Natural killer cell (primary cell): Measurements from ENCODE around the gene EFHC2. TPM values are rescaled to one million over a fixed set of nuclear protein-coding genes. Genes with fewer than 3 reads are reported as not detected.

Source experiments
- ATAC-seq, 3 donors: fragments of 150-1000 bp in 2 of 3; fragments of 200-7000 bp in 1 of 3; cut with Tn5 transposase; 1 replicate in 1 of 3; 2 replicates in 2 of 3; pipeline ENCODE4 v1.10.0; 2021; ENCODE audit warnings: mild to moderate bottlenecking in 2 of 3, moderate library complexity in 2 of 3
- DNase-seq, 2 donors: peaks; one replicate each; pipeline versions ENCODE4 v3.0.0 to v3.0.0-alpha.2; 2013 to 2021; ENCODE audit warnings: mixed read lengths in 1 of 2
- H3K27ac ChIP-seq: one replicate; pipeline ENCODE4 v1.5.1; 2013; ENCODE audit warnings: mild to moderate bottlenecking, low read length
- H3K27me3 ChIP-seq: one replicate; pipeline ENCODE4 v1.6.1; 2013; ENCODE audit warnings: low read length; ENCODE audit not compliant: control insufficient read depth, insufficient read depth
- H3K36me3 ChIP-seq: one replicate; pipeline ENCODE4 v1.6.1; 2013; ENCODE audit warnings: low read length; ENCODE audit not compliant: control insufficient read depth, insufficient read depth
- H3K4me1 ChIP-seq: one replicate; pipeline ENCODE4 v1.6.1; 2013; ENCODE audit warnings: low read length; ENCODE audit not compliant: control insufficient read depth, insufficient read depth
- H3K4me3 ChIP-seq: one replicate; pipeline ENCODE4 v1.5.1; 2013; ENCODE audit warnings: low read length
- H3K9me3 ChIP-seq: one replicate; pipeline ENCODE4 v1.6.1; 2013; ENCODE audit warnings: low read length; ENCODE audit not compliant: control insufficient read depth, insufficient read depth
- H3K27ac Mint-ChIP-seq, 2 donors: one replicate each; pipeline ENCODE4 v1.8.0; 2022; ENCODE audit warnings: mild to moderate bottlenecking in 2 of 2, mixed read lengths in 2 of 2, moderate library complexity in 1 of 2
- H3K27me3 Mint-ChIP-seq, 2 donors: one replicate each; pipeline ENCODE4 v1.8.0; 2022; ENCODE audit warnings: low read depth in 2 of 2, mixed read lengths in 2 of 2
- H3K36me3 Mint-ChIP-seq: one replicate; pipeline ENCODE4 v1.8.0; 2022; ENCODE audit warnings: mixed read lengths
- H3K4me1 Mint-ChIP-seq, 2 donors: one replicate each; pipeline ENCODE4 v1.8.0; 2022; ENCODE audit warnings: mixed read lengths in 2 of 2
- H3K4me3 Mint-ChIP-seq: one replicate; pipeline ENCODE4 v1.8.0; 2022; ENCODE audit warnings: mild to moderate bottlenecking, moderate library complexity, mixed read lengths
- H3K9me3 Mint-ChIP-seq, 2 donors: one replicate each; pipeline ENCODE4 v1.8.0; 2022; ENCODE audit warnings: mixed read lengths in 2 of 2
- WGBS: methylation state at CpG from one replicate; pipeline ENCODE4 v1.1.7; 2013; ENCODE audit warnings: missing lambda C conversion rate; ENCODE audit not compliant: insufficient coverage; 5-methylcytosine and 5-hydroxymethylcytosine counted together
- intact Hi-C: fragments of 100-400 bp; cut with micrococcal nuclease; formaldehyde crosslinking; loops from one replicate; pipeline ENCODE4 v1.14.2; 2022
- total RNA-seq, 4 donors: library from RNA; stranded (reverse); fragments of 120-200 nt in 1 of 4; gene quantifications; one replicate each; pipeline versions ENCODE4 v1.2.3 to v1.2.4, GENCODE V29; 2013 to 2022
- TF ChIP-seq, protein P1 (sequence below): fragments of 200-600 bp; IDR thresholded peaks from one replicate; pipeline ENCODE4 v1.8.0; 2022; ENCODE audit warnings: antibody characterized with exemption

EFHC2 gene
- total RNA-seq, 3 donors from 2014 or later (not counting 1 experiment from before 2014, with no cell fraction given), result 5.7 to 9.1 (median 8.9) TPM

DNA sequence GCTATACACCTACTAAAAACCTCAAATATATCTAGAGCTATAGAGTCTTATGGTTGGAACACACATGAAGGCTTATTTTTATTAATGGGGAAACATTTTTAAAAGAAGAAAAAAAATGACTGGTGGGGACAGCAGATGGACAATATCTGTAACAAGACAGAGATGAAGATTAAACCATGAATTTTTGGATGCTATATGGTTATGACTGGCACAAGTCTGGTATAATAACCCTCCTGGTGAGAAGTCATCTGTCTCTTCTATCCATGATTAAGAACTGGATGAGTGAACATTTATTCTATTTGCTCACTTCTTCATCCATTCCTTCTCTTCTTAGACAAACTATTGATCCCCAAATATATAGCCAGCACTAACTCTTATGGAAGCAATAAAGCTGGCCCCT lies 104.4 kb downstream of the EFHC2 start:
- Histone ChIP-seq H3K4me1 (no peaks in the 10 kb centered on the region), H3K9me3 (no peaks in the 10 kb centered on the region), H3K36me3 (no peaks in the 10 kb centered on the region), H3K4me3 (no peak overlapping the region), H3K27me3 (no peaks in the 10 kb centered on the region), H3K27ac (no peak overlapping the region)
- ATAC-seq, result no peak
- Mint-ChIP-seq H3K9me3 (no peaks in the 10 kb centered on the region), H3K27ac (no peak overlapping the region), H3K27me3 (peaks cover 0 to 22% of the 10 kb centered on the region in 2 donors), H3K36me3 (no peaks in the 10 kb centered on the region), H3K4me1 (peaks cover 7% of the 10 kb centered on the region in 2 donors), H3K4me3 (no peak overlapping the region)
- intact Hi-C loops, result no loop called here
- TF ChIP-seq, protein P1, sequence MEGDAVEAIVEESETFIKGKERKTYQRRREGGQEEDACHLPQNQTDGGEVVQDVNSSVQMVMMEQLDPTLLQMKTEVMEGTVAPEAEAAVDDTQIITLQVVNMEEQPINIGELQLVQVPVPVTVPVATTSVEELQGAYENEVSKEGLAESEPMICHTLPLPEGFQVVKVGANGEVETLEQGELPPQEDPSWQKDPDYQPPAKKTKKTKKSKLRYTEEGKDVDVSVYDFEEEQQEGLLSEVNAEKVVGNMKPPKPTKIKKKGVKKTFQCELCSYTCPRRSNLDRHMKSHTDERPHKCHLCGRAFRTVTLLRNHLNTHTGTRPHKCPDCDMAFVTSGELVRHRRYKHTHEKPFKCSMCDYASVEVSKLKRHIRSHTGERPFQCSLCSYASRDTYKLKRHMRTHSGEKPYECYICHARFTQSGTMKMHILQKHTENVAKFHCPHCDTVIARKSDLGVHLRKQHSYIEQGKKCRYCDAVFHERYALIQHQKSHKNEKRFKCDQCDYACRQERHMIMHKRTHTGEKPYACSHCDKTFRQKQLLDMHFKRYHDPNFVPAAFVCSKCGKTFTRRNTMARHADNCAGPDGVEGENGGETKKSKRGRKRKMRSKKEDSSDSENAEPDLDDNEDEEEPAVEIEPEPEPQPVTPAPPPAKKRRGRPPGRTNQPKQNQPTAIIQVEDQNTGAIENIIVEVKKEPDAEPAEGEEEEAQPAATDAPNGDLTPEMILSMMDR, result no peak
- DNase-seq, result no peak

DNA sequence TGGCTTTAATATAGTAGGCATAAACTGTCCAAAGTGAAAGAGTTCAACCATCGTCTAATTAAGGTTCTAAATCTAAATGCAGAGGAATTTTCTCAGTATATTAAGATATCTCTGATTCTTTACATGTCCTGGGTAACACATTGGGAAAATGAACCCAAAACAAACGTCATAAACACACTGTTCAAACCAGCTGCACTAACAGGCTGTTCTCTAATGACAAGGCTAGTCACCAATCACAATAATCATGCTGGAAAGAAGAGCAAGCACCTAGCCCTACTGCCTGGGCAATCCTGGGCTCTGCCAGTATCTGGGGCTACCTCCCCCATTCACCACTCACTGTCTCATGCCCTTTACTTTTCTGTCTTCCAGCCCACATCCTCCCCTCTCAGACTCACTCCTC lies 107.9 kb downstream of the EFHC2 start:
- H3K4me1 ChIP-seq, result no peaks in the 10 kb centered on the region
- ATAC-seq (no peak), DNase-seq (no peak)
- no peaks in the 10 kb centered on the region for H3K36me3 ChIP-seq
- Mint-ChIP-seq H3K4me1 (no peaks in the 10 kb centered on the region), H3K27me3 (peaks cover 0 to 18% of the 10 kb centered on the region in 2 donors), H3K36me3 (no peaks in the 10 kb centered on the region), H3K4me3 (no peak overlapping the region), H3K27ac (no peak overlapping the region), H3K9me3 (no peaks in the 10 kb centered on the region)
- no peak overlapping the region for H3K27ac ChIP-seq
- intact Hi-C loops, result no loop called here
- no peaks in the 10 kb centered on the region for H3K9me3 ChIP-seq
- H3K27me3 ChIP-seq, result no peaks in the 10 kb centered on the region
- no peak overlapping the region for H3K4me3 ChIP-seq
- 67% methylated on average over 1 of the region's 2 CpGs for WGBS
- TF ChIP-seq, protein P1, result no peak

DNA sequence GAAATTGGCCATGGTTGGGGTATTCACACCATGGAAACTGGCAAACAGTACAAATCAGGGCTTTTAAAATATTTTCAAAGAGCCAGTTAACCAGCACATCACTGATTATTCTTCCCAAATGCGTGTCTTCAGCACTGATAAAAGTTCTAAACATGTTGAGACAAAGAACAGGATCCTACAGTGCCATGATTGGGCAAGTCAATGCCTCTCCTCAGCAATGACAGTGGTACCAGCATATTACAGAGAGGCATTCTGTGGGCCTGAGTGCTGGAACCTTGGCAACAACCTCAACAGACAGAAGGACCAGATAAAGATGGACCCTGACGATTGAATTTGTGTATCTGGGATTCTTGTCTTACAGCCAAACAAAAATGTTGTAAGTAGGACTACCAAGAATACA lies 108.9 kb downstream of the EFHC2 start:
- Mint-ChIP-seq H3K27ac (no peak overlapping the region), H3K4me1 (no peaks in the 10 kb centered on the region), H3K27me3 (peaks cover 0 to 18% of the 10 kb centered on the region in 2 donors), H3K9me3 (no peaks in the 10 kb centered on the region), H3K36me3 (no peaks in the 10 kb centered on the region), H3K4me3 (no peak overlapping the region)
- Histone ChIP-seq H3K36me3 (no peaks in the 10 kb centered on the region), H3K27me3 (no peaks in the 10 kb centered on the region), H3K9me3 (no peaks in the 10 kb centered on the region), H3K4me1 (no peaks in the 10 kb centered on the region), H3K4me3 (no peak overlapping the region), H3K27ac (no peak overlapping the region)
- ATAC-seq (no peak), DNase-seq (no peak)
- WGBS, result 94% methylated on average over 2 of the region's 2 CpGs
- intact Hi-C loops, result no loop called here
- TF ChIP-seq, protein P1, result no peak

DNA sequence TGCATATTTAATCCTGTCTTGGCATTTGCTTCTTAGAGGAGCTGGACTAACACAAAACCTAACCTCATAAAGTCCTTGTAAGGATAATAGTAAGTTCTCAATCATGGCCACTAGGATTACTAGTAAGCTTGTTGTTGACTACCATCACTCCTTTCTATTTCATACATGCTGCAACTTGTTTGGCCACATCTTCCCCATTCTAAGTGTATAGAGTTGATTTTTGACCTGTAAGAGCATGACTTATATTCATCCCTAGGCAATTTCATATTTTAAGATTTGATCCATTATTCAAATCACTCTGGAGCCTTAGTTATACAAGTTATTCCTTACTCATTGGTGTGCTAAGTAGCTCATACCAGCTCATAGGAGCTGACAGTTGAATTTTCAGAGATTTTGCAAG lies 109.4 kb downstream of the EFHC2 start:
- Mint-ChIP-seq H3K36me3 (no peaks in the 10 kb centered on the region), H3K27me3 (peaks cover 0 to 21% of the 10 kb centered on the region in 2 donors), H3K27ac (no peak overlapping the region), H3K4me1 (no peaks in the 10 kb centered on the region), H3K9me3 (no peaks in the 10 kb centered on the region), H3K4me3 (no peak overlapping the region)
- Histone ChIP-seq H3K4me3 (no peak overlapping the region), H3K9me3 (no peaks in the 10 kb centered on the region), H3K27me3 (no peaks in the 10 kb centered on the region), H3K4me1 (no peaks in the 10 kb centered on the region), H3K27ac (no peak overlapping the region), H3K36me3 (no peaks in the 10 kb centered on the region)
- ATAC-seq, result no peak
- TF ChIP-seq, protein P1, result no peak
- no peak for DNase-seq
- intact Hi-C loops, result no loop called here
